ENCODE data around the gene TXNRD2.
"Not testable (repeated sequence)": the region's sequence is repeated elsewhere in the genome, so short reads cannot be mapped to it uniquely, and the experiment has no call there.

TXNRD2 gene

GRCh38 chr22:19844377-19845053, 97.1 kb downstream of the TXNRD2 start:
- DNase-seq (ENCODE audit: low read depth) = no peak

DNA sequence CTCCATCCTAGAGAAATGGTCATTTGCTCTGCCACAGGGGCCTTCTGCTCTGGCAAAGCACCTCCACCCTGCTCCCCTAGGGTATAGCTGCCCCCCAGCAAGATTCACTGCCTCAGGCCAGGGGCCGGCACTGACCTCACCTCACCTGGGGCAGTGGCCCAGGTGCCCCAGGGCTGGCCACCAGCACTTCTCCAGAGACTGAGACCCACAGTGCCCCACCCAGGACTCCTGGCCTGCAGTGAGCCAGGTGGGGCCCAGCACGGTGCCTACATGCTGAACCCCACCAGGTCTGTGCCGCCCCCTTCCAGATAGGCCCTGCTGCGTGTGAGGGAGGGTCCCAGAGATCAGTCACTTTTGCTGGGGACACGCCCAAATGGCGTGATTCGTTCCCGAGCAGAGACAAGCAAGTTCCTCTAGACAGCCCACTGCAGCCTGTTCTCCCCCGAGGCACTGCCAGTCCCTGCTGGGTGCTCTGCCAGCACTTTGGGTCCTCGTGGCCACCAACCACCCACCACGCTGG, 97.7 kb downstream of the TXNRD2 start:
- no peak for DNase-seq (ENCODE audit: low read depth)

- no peak for DNase-seq (ENCODE audit: low read depth)
Measured at GRCh38 chr22:19843107-19843856, 98.3 kb downstream of the TXNRD2 start.

GRCh38 chr22:19842393-19843106, 99.1 kb downstream of the TXNRD2 start:
- no peak for DNase-seq (ENCODE audit: low read depth)

DNA sequence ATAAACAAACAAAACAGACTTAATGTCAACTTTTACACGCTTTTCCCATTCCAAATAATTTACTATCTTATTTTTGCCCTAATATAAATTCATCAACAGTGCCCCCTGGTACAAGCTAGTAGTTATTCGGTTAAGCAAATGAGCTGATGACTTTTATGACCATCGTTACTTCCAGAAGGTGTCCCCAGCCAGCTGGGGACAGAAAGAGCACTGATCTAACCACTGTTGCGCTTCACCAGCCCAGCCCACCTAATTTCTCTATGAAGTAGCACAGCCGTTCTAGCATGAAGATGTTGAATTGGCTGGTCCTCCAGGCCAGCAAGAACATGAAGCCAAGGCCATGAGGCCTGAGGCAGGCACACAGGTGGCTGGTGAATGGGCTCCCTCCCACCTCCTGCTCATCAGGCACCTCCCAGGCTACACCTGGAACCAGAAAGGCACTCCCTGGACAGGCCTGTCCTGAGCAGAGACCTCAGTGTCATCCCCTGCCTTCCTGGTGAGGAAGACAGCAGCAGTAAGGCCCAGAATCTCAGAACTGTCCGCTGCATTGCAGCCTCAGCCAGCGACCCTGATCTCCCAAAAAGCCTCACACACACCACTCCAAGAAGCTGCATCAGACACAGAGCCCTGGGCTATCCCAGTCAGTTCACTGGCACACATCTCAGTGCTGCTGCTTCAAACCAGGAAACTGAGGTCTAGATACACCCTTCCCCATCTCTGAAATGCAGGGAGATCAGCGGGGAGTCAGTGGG, 99.8 kb downstream of the TXNRD2 start:
- no peak for DNase-seq (ENCODE audit: low read depth)

- DNase-seq (ENCODE audit: low read depth) = no peak
Measured at GRCh38 chr22:19840955-19841640, 100.5 kb downstream of the TXNRD2 start.

- no peak for DNase-seq (ENCODE audit: low read depth)
Measured at GRCh38 chr22:19840059-19840458, 101.6 kb downstream of the TXNRD2 start.

DNA sequence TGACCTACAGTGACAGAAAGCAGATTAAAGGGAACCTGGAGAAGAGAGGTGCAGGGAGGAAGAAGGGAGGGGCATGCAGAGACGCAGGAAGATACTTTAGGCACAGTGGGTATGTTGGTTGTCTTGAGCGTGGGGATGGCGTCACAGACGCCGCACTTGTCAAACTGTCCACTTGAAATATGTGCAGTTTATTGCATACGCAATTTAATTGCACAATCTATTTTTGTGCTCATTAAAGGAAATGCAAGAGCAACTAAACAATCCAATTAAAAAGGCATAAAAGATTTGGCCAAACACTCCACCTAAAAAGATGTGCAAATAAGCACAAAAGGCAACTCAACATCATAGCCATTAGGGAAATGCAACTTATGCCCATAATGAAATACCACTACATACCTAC, 103.7 kb downstream of the TXNRD2 start:
- DNase-seq (ENCODE audit: low read depth) = no peak

DNA sequence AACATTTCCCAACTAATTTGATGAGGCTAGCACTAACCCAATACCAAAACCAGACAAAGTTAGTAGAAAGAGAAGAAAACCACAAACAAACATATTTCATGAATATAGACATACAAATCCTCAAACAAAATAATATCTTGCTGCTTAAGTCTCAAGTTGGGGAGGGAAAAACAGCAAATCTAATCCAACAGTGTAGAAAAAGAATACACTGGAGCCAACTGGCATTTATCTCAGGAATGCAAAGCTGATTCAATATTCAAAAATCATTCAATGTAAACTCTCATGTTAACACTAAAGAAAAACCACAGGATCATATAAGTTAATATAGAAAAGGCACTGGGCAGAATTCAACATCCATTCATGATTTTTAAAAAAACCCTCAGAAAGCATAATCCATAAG, 105.1 kb downstream of the TXNRD2 start:
- no peak for DNase-seq (ENCODE audit: low read depth)

DNA sequence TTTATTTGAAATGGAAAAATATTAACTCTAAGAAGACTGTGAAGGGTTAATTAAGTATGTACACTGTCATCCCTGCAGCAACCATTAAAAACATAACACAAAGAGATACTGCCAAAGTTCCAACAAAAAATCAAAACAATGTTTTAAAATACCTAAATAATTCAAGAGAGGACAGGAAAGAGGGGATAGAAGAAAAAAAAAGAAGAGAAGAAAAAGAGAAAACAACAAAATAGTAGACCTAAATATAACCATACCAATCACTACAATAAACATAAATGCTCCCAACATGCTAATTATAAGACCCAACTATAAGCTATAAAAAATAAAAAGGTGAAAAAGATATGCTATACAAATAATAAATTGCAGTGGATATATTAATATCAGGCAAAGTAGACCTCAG, 107.0 kb downstream of the TXNRD2 start:
- no peak for DNase-seq (ENCODE audit: low read depth)

GRCh38 chr22:19833327-19833726, 108.3 kb downstream of the TXNRD2 start:
- not testable (repeated sequence) for DNase-seq (ENCODE audit: low read depth)

- no peak for DNase-seq (ENCODE audit: low read depth)
Measured at GRCh38 chr22:19832476-19833108, 109.0 kb downstream of the TXNRD2 start.

GRCh38 chr22:19831979-19832378, 109.6 kb downstream of the TXNRD2 start:
- not testable (repeated sequence) for DNase-seq (ENCODE audit: low read depth)

DNA sequence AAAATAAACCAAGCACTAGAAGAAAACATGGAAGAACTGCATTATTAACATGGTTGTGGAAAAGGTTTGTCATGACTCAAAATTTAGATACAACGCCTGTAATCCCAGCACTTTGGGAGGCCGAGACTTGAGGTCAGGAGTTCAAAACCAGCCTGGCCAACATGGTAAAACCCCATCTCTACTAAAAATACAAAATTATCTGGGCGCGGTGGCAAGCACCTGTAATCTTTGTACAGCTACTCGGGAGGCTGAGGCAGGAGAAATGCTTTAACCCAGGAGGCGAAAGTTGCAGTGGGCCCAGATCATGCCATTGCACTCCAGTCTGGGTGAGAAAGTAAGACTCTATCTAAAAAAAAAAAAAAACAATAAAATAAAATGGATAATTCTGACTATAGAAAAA, 110.6 kb downstream of the TXNRD2 start:
- DNase-seq (ENCODE audit: low read depth) = no peak

DNA sequence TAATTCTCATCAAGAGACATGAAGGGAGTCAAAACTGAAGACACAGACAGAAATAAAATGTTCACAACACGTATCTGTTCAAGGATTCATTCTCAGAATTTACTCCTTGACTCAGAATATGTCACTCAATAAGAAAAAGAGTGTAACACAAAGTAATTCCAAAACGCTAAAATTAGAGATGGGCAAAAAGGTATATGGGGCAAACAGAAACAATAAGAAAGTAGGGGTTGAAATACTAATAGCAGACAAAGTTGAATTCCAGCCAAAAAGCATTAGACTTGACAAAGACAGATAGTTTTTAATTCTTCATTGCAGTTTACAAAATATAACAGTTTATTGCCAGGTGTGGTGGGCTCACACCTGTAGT, 113.6 kb downstream of the TXNRD2 start:
- no peak for DNase-seq (ENCODE audit: low read depth)

DNA sequence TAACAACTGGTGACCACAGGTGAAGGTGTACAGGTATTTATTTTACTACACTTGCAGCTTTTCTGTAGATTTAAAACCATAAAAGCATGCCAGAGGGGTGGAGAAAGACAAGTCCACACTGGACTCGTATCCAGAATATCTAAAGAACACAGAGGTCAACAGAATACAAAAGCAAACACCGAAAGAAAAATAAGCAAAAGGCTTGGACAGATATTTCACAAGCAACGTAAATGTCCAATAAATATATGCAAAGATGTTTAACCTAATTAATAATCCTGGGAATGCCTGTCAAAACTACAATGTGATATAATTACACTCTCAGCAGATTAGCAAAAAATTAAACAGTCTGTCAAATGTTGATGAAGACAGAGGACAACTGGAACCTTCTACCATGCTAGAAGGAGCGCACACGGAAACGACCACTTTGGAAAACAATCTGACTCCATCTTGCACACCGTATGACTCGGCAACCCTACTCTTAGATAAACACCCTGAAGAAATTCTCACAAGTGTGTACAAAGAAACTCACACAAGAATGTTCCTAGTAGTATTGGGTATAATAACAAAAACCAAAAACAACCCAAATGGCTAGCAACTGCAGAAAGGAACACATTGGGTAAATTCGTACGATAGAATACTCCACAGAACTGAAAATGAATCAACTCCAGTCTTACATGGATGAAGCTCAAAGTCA, 114.1 kb downstream of the TXNRD2 start:
- no peak for DNase-seq (ENCODE audit: low read depth)

DNA sequence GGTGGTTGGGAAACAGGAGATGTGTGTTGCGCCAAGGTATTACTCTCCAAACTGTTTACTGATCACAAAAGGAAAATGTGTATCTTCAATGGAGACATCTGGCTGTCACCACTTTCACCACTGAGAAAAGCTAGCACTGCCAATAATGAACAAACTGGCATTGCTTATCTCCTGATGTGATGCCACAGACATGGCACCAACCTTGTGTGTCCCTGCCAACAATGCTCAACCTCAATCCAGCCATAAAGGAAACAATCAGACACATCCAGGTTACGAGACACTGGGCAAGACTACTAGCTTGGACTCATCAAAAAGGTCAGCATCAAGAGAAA, 115.0 kb downstream of the TXNRD2 start:
- no peak for DNase-seq (ENCODE audit: low read depth)

DNA sequence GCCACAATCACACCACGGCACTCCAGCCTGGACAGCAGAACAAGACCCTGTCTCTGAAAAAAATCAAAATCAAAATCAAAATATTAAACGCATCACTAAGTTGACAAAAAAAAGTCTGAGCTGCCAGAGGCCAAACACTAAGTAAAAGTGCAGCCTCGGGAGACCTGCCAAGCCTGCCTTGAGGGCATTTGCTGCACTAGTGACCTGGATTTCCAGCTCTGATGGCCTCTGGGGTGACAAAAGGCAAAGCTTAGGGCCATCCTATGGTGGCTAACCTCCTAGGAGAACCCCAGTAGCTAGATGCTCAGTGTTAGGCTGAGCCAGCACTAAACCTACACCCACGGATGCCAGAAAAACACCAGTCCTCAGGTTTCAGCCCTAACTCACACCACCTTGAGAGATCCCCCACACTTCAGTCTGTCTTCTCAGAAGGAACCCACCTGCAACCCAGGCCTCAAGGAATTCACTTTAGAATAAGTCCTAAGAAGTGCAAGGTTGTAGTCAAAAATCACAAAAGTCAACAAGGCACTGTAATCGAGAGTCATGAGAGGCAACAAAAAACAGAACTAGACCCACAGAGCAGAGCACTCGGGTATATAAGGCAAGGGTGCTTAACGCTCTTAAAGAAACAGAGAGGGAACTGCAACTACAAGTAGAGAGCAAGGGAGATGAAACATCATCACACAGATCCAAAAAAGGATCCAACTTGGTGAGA, 115.6 kb downstream of the TXNRD2 start:
- no peak for DNase-seq (ENCODE audit: low read depth)
